PC-9 (cell line): ENCODE results near the gene TSTD2.
A peak's percentile ranks its signal among the peaks of the same experiment; 100 is the strongest.

Source experiments
- CTCF ChIP-seq: fragments of 200-600 bp; sonication (generic); conservative IDR thresholded peaks from 2 replicates; pipeline ENCODE4 v1.6.1; 2017; ENCODE audit warnings: mixed run types, antibody characterized with exemption, mild to moderate bottlenecking, moderate library complexity
- EZH2 ChIP-seq: fragments of 200-600 bp; sonication (generic); IDR thresholded peaks from 2 replicates; pipeline ENCODE4 v1.8.0; 2017; ENCODE audit warnings: antibody characterized with exemption, low read depth

GRCh38 chr9:97598461-97599288 lies 34.5 kb downstream of the TSTD2 start:
- TF ChIP-seq EZH2 (no peak), CTCF (peak; percentile 88)
